Lung microvascular endothelial cell (primary cell): ENCODE measurements around the gene SLC25A17. TPM values are rescaled to one million over a fixed set of nuclear protein-coding genes. Genes with fewer than 3 reads are reported as not detected.
"Not testable (repeated sequence)": the region's sequence is repeated elsewhere in the genome, so short reads cannot be mapped to it uniquely, and the experiment has no call there.

Experiments used
- DNase-seq, 2 donors: peaks; one replicate each; pipeline versions ENCODE4 v3.0.0 to v3.0.0-alpha.2; 2010; ENCODE audit warnings: low read depth in 2 of 2
- total RNA-seq: library from RNA; depleted of rRNA; stranded (reverse); fragments of >200 nt; gene quantifications from 2 replicates; pipeline ENCODE4 v1.2.1, GENCODE V29; 2014

SLC25A17 gene, protein sequence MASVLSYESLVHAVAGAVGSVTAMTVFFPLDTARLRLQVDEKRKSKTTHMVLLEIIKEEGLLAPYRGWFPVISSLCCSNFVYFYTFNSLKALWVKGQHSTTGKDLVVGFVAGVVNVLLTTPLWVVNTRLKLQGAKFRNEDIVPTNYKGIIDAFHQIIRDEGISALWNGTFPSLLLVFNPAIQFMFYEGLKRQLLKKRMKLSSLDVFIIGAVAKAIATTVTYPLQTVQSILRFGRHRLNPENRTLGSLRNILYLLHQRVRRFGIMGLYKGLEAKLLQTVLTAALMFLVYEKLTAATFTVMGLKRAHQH
- 12.0 and 17.7 TPM in 2 replicates for total RNA-seq

DNA sequence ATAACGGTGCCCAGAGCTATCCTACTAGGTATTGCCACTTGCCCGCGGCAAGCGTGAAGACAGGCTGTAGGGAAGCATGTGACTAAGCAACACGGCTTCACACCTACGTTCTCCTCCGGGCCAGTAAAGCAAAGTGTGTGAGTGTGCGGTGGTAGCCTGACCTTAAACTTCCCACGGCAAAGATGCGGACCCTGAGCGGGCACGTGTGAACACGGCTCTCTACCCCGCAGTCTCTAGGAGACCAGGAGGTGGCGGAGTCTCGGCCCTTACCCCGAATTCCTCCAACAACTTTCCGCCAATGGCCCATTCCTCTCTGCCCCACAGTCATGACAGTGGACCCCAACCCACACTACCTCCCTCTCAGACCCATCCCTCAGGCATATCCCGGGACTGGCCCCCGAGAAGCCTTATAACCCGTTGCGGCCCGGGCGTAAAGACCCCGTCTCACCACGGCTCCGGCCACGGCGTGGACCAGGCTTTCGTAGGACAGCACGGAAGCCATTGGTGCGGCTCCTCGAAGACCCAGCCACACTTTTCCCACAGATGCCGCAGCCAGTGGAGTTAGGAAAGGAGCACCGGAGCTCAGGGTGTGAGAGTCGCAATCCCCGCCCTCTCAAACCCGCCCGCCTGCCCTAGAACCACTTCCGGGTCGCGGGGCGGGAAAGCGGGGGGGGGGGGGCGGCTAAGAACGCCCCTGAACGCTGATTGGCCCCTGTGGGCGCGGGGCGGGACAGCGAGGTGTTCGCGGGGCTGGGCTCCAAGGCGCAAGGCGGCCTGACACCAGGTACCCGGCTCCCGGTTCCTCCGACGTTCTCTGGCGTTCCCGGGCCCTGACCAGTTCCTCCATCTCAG lies at the start of gene SLC25A17:
TSS of gene SLC25A17 (minus strand) at position 600 of the 852 bp plus-strand sequence. CDS start at position 502, 98 bp downstream.
- peak; percentile 80 to 88 for DNase-seq

GRCh38 chr22:40868379-40868778 lies 49.2 kb upstream of the SLC25A17 start:
- DNase-seq = not testable (repeated sequence)

- no peak for DNase-seq
These were observed 48.0 kb upstream of the SLC25A17 start for GRCh38 chr22:40867109-40867508.

GRCh38 chr22:40862537-40862936 lies 43.4 kb upstream of the SLC25A17 start:
- no peak for DNase-seq

- no peak for DNase-seq
These were observed 42.9 kb upstream of the SLC25A17 start, which contains the start of gene DNAJB7 for GRCh38 chr22:40862013-40862412. Gene DNAJB7 (minus strand): TSS chr22:40862113. CDS start chr22:40861994, 119 bp downstream.

GRCh38 chr22:40857309-40857855 lies 38.2 kb upstream of the SLC25A17 start:
- DNase-seq = no peak

DNA sequence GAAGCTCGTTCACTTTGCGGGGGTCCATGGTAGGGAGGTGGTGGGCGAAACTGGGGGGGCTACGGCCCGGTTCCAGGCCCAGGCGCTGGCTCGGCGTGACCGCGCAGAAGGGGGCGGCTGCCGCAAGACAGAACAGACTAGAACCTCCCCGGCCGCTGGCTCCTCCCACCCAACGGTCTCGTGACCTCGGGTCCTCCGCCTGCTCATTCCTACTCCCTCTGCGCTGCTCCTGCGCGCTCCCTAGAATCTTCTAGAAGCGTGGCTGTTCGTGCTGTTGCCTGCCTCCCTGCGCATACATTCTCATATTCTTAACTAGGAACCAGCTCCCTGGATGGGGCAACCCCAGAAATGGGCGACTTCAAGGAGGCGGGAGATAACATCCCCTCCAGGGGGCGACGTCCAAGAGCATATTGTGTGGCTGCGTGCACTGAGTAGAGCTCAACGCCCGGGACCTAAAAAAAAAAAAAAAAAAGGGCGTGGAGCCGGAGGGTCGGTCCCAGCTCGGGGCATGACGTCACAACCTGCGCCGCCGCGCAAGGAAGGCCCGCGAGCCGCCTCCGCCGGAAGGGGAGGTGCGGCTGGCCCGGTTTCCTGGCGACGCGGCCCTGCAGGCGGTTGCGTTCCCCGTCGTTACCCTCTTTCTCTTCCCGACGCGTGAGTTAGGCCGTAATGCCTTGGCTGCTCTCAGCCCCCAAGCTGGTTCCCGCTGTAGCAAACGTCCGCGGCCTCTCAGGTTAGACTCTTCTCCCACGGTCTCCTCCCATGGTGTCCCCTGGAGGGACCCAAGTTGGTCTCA lies 37.6 kb upstream of the SLC25A17 start, which contains the start of the genes ST13 and XPNPEP3:
TSS of gene ST13 (minus strand) at position 127 of the 796 bp plus-strand sequence. CDS start at position 28, 99 bp downstream.
TSS of gene XPNPEP3 (plus strand) at position 636 of the 796 bp plus-strand sequence. CDS start at position 670, 34 bp downstream.
- peak; percentile 97 for DNase-seq

DNA sequence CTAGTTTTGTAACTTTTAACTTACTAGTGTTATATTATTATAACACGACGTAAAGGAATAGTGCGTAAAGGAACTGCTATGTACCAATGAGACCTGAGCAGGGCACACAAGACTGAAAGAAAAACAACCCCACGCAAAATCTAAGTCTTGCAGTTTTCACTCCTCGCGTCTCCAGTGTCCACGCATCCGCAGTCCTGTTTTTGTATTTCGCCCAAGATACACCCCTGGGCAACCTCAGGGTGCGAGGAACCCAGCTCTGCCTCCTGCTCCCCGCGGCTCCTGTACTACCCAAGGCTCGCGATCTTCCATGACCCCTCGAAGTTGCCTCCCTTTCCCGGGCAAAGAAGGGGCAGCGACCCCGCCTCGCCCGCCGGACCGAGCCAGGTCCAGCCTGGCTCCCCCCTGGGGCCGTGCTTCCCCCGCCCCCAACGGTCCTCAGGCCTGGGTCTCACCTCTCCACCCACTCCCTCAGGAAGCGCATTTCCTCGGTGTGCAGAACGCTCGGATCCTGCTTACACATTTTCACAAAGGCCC lies 36.9 kb upstream of the SLC25A17 start:
- peak; percentile 10 to 44 for DNase-seq

- DNase-seq = peak; percentile 7 to 50
These were observed 36.2 kb upstream of the SLC25A17 start for GRCh38 chr22:40855071-40855978.

DNA sequence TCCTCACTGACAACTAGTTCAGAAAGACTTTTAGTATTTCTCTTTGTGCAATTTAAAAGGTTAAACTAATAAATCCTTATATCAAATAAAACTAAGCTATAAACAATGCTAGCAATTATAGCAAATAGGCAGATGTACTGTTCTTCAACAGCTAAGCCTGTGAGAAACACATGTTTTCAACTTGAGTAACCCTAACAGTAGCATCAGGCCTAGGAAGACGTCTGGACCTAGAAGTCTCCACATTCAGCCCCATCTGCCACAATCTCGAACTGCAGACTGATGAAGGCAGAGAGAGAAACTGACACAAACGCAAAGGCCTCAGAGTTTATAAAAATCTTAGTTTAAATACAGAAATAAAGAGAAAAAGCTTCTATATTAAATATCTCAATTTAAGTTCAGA lies 34.8 kb upstream of the SLC25A17 start:
- no peak for DNase-seq

DNA sequence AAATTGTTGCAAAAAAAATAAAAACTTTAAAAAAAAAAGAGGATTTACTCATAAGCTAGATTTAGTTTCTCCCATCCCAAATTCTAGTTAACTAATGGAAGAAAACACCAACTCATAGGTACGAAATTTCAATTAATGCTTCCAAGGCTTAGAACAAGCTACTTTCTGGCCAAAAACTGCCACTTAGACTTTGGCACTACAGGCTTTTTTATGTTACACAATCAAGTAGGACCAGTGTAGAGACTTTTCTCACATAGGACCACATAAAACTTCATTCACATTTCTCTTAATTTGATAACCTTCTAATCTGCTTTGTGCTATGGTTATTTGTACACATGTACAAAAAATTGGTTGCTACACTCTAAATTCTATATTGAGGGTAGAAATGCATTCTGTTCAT lies 34.2 kb upstream of the SLC25A17 start:
- DNase-seq = no peak

- DNase-seq = not testable (repeated sequence)
These were observed 26.7 kb upstream of the SLC25A17 start for GRCh38 chr22:40845816-40846215.

- DNase-seq = no peak
These were observed 25.8 kb upstream of the SLC25A17 start for GRCh38 chr22:40844951-40845350.

- DNase-seq = no peak
These were observed 19.3 kb upstream of the SLC25A17 start for GRCh38 chr22:40838486-40838885.

- DNase-seq = no peak
These were observed 15.5 kb upstream of the SLC25A17 start for GRCh38 chr22:40834619-40835018.

DNA sequence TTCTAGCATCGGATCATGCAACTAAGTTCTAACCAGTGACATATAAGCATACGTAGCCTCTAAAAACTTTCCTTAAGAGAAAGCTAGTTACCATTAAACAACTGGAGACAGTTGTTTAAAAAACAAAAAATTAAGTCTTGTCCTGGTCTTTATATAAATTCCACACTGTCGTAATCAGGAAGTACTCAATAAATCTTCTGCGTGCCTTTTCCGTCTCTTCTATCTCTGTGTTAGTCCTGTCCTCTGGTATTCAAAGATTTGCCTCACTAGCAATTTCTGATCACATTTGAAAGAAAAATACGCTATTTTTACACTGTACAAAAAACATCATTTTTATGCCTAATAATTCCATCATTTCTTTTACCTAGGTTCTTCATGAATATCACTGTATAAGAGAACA lies 10.0 kb upstream of the SLC25A17 start:
- peak in 1 of 2 donors; percentile 61 for DNase-seq

GRCh38 chr22:40826984-40827741 lies 8.0 kb upstream of the SLC25A17 start:
- no peak for DNase-seq

DNA sequence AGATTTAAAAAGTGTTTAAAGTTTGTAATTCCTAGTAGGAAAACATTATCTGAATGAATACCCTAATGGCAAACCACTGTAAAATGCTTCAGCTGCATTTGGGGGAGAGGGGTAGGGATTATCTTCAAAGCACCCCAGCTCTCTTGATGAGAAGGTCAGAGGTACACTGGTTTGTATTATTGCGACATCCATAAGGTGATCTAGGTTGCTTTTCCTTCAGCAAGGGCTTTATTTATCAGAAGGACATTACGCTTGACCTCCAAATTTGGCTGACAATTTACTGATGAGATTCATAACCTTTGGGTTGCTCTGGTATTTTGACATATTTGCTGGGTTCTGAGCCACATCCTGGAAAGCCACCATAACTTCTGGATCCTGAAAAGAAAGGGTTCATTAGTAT lies 7.1 kb upstream of the SLC25A17 start:
- not testable (repeated sequence) for DNase-seq

DNA sequence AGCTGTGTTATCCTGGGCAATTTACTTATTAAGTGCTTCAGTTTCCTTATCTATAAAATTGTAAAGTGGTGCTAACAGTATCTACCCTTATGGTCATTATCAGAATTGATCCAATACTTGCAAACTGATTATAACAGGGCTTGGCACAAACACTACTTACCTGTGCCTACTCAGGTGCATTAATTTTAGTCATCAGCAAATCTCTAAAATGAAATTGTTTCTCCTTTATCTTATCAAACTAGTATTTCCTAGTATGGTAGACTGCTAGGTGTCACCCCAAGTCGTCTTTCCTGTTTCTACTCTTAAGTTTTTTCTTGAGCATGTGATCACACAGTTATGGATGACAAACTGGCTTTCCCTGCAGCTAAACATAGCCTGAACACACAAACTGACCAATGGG lies 4.3 kb upstream of the SLC25A17 start:
- DNase-seq = no peak
